CD4-positive, CD25-positive, alpha-beta regulatory T cell (primary cell): ENCODE results near the gene EDEM3. TPM values are rescaled to one million over a fixed set of nuclear protein-coding genes. Genes with fewer than 3 reads are reported as not detected.

Experiments used
- ATAC-seq, 2 donors: fragments of 150-1000 bp; cut with Tn5 transposase; one replicate each; pipeline ENCODE4 v1.10.0; 2021; ENCODE audit warnings: low read depth in 2 of 2, moderate number of reproducible peaks in 2 of 2, moderate library complexity in 1 of 2
- DNase-seq, 3 donors: peaks; one replicate each; pipeline versions ENCODE4 v3.0.0 to v3.0.0-alpha.2; 2012 to 2022; ENCODE audit warnings: mixed read lengths in 1 of 3
- H3K27ac ChIP-seq: one replicate; pipeline ENCODE4 v1.7.0; 2013; ENCODE audit warnings: mild to moderate bottlenecking, low read length; ENCODE audit not compliant: insufficient read depth, poor library complexity, severe bottlenecking
- H3K27me3 ChIP-seq: one replicate; pipeline ENCODE4 v1.7.0; 2013; ENCODE audit warnings: low read length; ENCODE audit not compliant: control insufficient read depth, insufficient read depth
- H3K36me3 ChIP-seq: one replicate; pipeline ENCODE4 v1.7.0; 2013; ENCODE audit warnings: mild to moderate bottlenecking, low read length, moderate library complexity; ENCODE audit not compliant: control insufficient read depth, insufficient read depth
- H3K4me1 ChIP-seq: 2 replicates; pipeline ENCODE4 v1.7.0; 2013; ENCODE audit warnings: mild to moderate bottlenecking, low read length; ENCODE audit not compliant: insufficient read depth, control insufficient read depth, poor library complexity, severe bottlenecking
- H3K4me3 ChIP-seq: one replicate; pipeline ENCODE4 v1.7.0; 2013; ENCODE audit warnings: low read depth, mild to moderate bottlenecking, low read length, moderate library complexity
- H3K9me3 ChIP-seq, 2 experiments: 1 replicate in 1 of 2; 2 replicates in 1 of 2; pipeline ENCODE4 v1.7.0; 2013; ENCODE audit warnings: low read length in 2 of 2, mild to moderate bottlenecking in 1 of 2, moderate library complexity in 1 of 2; ENCODE audit not compliant: control insufficient read depth in 2 of 2
- H3K27ac Mint-ChIP-seq, 3 donors: one replicate each; pipeline ENCODE4 v1.8.0; 2020 to 2022; ENCODE audit warnings: mild to moderate bottlenecking in 3 of 3, mixed read lengths in 3 of 3, moderate library complexity in 2 of 3
- H3K27me3 Mint-ChIP-seq: one replicate; pipeline ENCODE4 v1.8.0; 2022; ENCODE audit warnings: mild to moderate bottlenecking, mixed read lengths
- H3K36me3 Mint-ChIP-seq: one replicate; pipeline ENCODE4 v1.8.0; 2020; ENCODE audit warnings: mixed read lengths
- H3K4me1 Mint-ChIP-seq, 4 donors: one replicate each; pipeline ENCODE4 v1.8.0; 2020 to 2022; ENCODE audit warnings: mixed read lengths in 4 of 4, mild to moderate bottlenecking in 1 of 4
- H3K4me3 Mint-ChIP-seq, 4 donors: one replicate each; pipeline ENCODE4 v1.8.0; 2020 to 2022; ENCODE audit warnings: mild to moderate bottlenecking in 4 of 4, mixed read lengths in 4 of 4, moderate library complexity in 3 of 4
- H3K9me3 Mint-ChIP-seq, 7 donors: one replicate each; pipeline ENCODE4 v1.8.0; 2020 to 2022; ENCODE audit warnings: mixed read lengths in 7 of 7, mild to moderate bottlenecking in 3 of 7, moderate library complexity in 2 of 7
- polyA plus RNA-seq, 4 donors: library from polyadenylated mRNA; unstranded; fragments of 300-500 nt; fragmentation: Illumina TruSeq; gene quantifications; one replicate each; pipeline ENCODE4 v1.2.3, GENCODE V29; 2021
- total RNA-seq: library from RNA; stranded (reverse); gene quantifications from one replicate; pipeline ENCODE4 v1.2.3, GENCODE V29; 2022

Gene EDEM3
- total and polyA plus RNA-seq, 5 donors from 2014 or later: 11.0 to 38.5 (median 16.7) TPM

- H3K36me3 Mint-ChIP-seq: peaks cover 19% of the 10 kb centered on the region
- no peaks in the 10 kb centered on the region for H3K27me3 Mint-ChIP-seq
- H3K4me1 ChIP-seq: no peaks in the 10 kb centered on the region
- H3K4me3 Mint-ChIP-seq: no peak overlapping the region
- peaks cover 4 to 9% (median 8%) of the 10 kb centered on the region in 4 donors for H3K4me1 Mint-ChIP-seq
- no peak for DNase-seq
- peaks cover 10 to 14% of the 10 kb centered on the region in 2 experiments for H3K9me3 ChIP-seq
- H3K4me3 ChIP-seq: no peak overlapping the region
- no peak for ATAC-seq
- H3K27ac Mint-ChIP-seq: no peak overlapping the region
- H3K27me3 ChIP-seq: no peaks in the 10 kb centered on the region
- no peaks in the 10 kb centered on the region for H3K36me3 ChIP-seq
- no peak overlapping the region for H3K27ac ChIP-seq
- peaks cover 2 to 36% (median 12%) of the 10 kb centered on the region in 7 donors for H3K9me3 Mint-ChIP-seq
These were observed 27.3 kb upstream of the EDEM3 start for GRCh38 chr1:184781941-184782340.

GRCh38 chr1:184775885-184776284 lies 21.2 kb upstream of the EDEM3 start:
- no peak overlapping the region for H3K27ac Mint-ChIP-seq
- H3K27me3 ChIP-seq: no peaks in the 10 kb centered on the region
- no peak overlapping the region for H3K4me3 Mint-ChIP-seq
- no peak for DNase-seq
- no peak for ATAC-seq
- peaks cover 6 to 13% (median 11%) of the 10 kb centered on the region in 4 donors for H3K4me1 Mint-ChIP-seq
- no peak overlapping the region for H3K4me3 ChIP-seq
- peaks cover 0 to 3% (median 0%) of the 10 kb centered on the region in 7 donors for H3K9me3 Mint-ChIP-seq
- H3K27me3 Mint-ChIP-seq: no peaks in the 10 kb centered on the region
- H3K36me3 ChIP-seq: no peaks in the 10 kb centered on the region
- no peaks in the 10 kb centered on the region for H3K4me1 ChIP-seq
- no peak overlapping the region for H3K27ac ChIP-seq
- H3K36me3 Mint-ChIP-seq: no peaks in the 10 kb centered on the region
- H3K9me3 ChIP-seq: no peaks in the 10 kb centered on the region

- no peaks in the 10 kb centered on the region for H3K9me3 ChIP-seq
- H3K27ac ChIP-seq: no peak overlapping the region
- H3K4me3 Mint-ChIP-seq: no peak overlapping the region
- no peaks in the 10 kb centered on the region for H3K36me3 Mint-ChIP-seq
- no peaks in the 10 kb centered on the region for H3K27me3 Mint-ChIP-seq
- H3K36me3 ChIP-seq: no peaks in the 10 kb centered on the region
- ATAC-seq: no peak
- no peaks in the 10 kb centered on the region for H3K27me3 ChIP-seq
- no peak overlapping the region for H3K27ac Mint-ChIP-seq
- no peaks in the 10 kb centered on the region for H3K4me1 ChIP-seq
- H3K9me3 Mint-ChIP-seq: peaks cover 0 to 3% (median 0%) of the 10 kb centered on the region in 7 donors
- DNase-seq: no peak
- peaks cover 6 to 13% (median 11%) of the 10 kb centered on the region in 4 donors for H3K4me1 Mint-ChIP-seq
- H3K4me3 ChIP-seq: no peak overlapping the region
These were observed 20.7 kb upstream of the EDEM3 start for GRCh38 chr1:184775329-184775728.

GRCh38 chr1:184773762-184774320 lies 19.2 kb upstream of the EDEM3 start:
- Histone ChIP-seq H3K27me3 (no peaks in the 10 kb centered on the region), H3K36me3 (no peaks in the 10 kb centered on the region), H3K27ac (no peak overlapping the region), H3K9me3 (no peaks in the 10 kb centered on the region), H3K4me3 (no peak overlapping the region), H3K4me1 (no peaks in the 10 kb centered on the region)
- Mint-ChIP-seq H3K36me3 (no peaks in the 10 kb centered on the region), H3K27ac (no peak overlapping the region), H3K4me1 (peaks cover 6 to 13% (median 11%) of the 10 kb centered on the region in 4 donors), H3K9me3 (peaks cover 0 to 3% (median 0%) of the 10 kb centered on the region in 7 donors), H3K27me3 (no peaks in the 10 kb centered on the region), H3K4me3 (no peak overlapping the region)
- DNase-seq (no peak), ATAC-seq (no peak)

GRCh38 chr1:184771190-184771691 lies 16.6 kb upstream of the EDEM3 start:
- Histone ChIP-seq H3K27me3 (no peaks in the 10 kb centered on the region), H3K27ac (no peak overlapping the region), H3K9me3 (no peaks in the 10 kb centered on the region), H3K4me1 (no peaks in the 10 kb centered on the region), H3K4me3 (no peak overlapping the region), H3K36me3 (no peaks in the 10 kb centered on the region)
- Mint-ChIP-seq H3K27me3 (no peaks in the 10 kb centered on the region), H3K4me3 (no peak overlapping the region), H3K36me3 (no peaks in the 10 kb centered on the region), H3K9me3 (no peaks in the 10 kb centered on the region), H3K4me1 (peaks cover 2 to 8% (median 3%) of the 10 kb centered on the region in 4 donors), H3K27ac (no peak overlapping the region)
- DNase-seq: no peak
- ATAC-seq: no peak

- peaks cover 0 to 4% (median 1%) of the 10 kb centered on the region in 4 donors for H3K4me1 Mint-ChIP-seq
- H3K36me3 Mint-ChIP-seq: no peaks in the 10 kb centered on the region
- no peak for ATAC-seq
These were observed 15.7 kb upstream of the EDEM3 start for GRCh38 chr1:184770181-184770979.

GRCh38 chr1:184769241-184769640 lies 14.6 kb upstream of the EDEM3 start:
- Mint-ChIP-seq H3K9me3 (no peaks in the 10 kb centered on the region), H3K4me1 (peaks cover 0 to 4% (median 1%) of the 10 kb centered on the region in 4 donors)

More at GRCh38 chr1:184770181-184770979, 15.7 kb upstream of the EDEM3 start:
- no peak overlapping the region for H3K4me3 ChIP-seq
- H3K4me1 ChIP-seq: no peaks in the 10 kb centered on the region
- no peaks in the 10 kb centered on the region for H3K9me3 ChIP-seq
- no peak overlapping the region for H3K27ac Mint-ChIP-seq
- H3K4me3 Mint-ChIP-seq: no peak overlapping the region
- no peaks in the 10 kb centered on the region for H3K36me3 ChIP-seq
- H3K27me3 Mint-ChIP-seq: no peaks in the 10 kb centered on the region
- H3K27me3 ChIP-seq: no peaks in the 10 kb centered on the region
- no peak for DNase-seq
- no peaks in the 10 kb centered on the region for H3K9me3 Mint-ChIP-seq
- H3K27ac ChIP-seq: no peak overlapping the region

More at GRCh38 chr1:184769241-184769640, 14.6 kb upstream of the EDEM3 start:
- ATAC-seq (no peak), DNase-seq (no peak)
- Histone ChIP-seq H3K36me3 (no peaks in the 10 kb centered on the region), H3K4me3 (no peak overlapping the region), H3K27me3 (no peaks in the 10 kb centered on the region), H3K9me3 (no peaks in the 10 kb centered on the region), H3K27ac (no peak overlapping the region), H3K4me1 (no peaks in the 10 kb centered on the region)
- no peak overlapping the region for H3K27ac Mint-ChIP-seq
- no peak overlapping the region for H3K4me3 Mint-ChIP-seq
- H3K27me3 Mint-ChIP-seq: no peaks in the 10 kb centered on the region
- H3K36me3 Mint-ChIP-seq: no peaks in the 10 kb centered on the region
